Uterus (tissue), 2 donors: ENCODE measurements around the gene ZFTA.

Source experiments
- CTCF ChIP-seq, 4 experiments: fragments of 200-600 bp in 2 of 4; fragments of 450-650 bp in 2 of 4; sonication (generic) in 2 of 4; IDR thresholded peaks; one replicate each; pipeline ENCODE4 v1.5.1; 2016 to 2019; ENCODE audit warnings: antibody characterized with exemption in 4 of 4, mild to moderate bottlenecking in 2 of 4, moderate library complexity in 1 of 4
- POLR2A ChIP-seq, 2 donors: fragments of 450-650 bp; IDR thresholded peaks; one replicate each; pipeline ENCODE4 v1.6.1; 2016; ENCODE audit warnings: antibody characterized with exemption in 2 of 2, mild to moderate bottlenecking in 1 of 2, moderate library complexity in 1 of 2

DNA sequence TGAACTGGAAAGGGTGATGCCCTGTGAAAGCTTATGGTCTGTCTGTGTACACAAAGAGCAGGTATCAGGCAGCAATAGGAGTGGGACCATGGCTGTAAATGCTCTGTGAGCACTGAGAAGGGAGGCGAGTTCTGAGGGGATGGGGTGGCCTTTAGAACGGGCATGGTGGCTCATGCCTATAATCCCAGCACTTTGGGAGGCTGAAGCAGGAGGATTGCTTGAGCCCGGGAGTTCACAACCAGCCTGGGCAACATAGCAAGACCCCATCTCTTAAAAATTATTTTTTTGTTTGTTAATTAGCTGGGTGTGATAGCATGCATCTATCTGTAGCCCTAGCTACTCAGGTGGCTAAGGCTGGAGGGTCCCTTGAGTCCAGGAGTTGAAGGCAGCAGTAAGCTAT is 48.2 kb upstream of the ZFTA start:
- TF ChIP-seq CTCF (IDR thresholded peaks at IDR 0.05) (no peak), POLR2A (IDR thresholded peaks at IDR 0.05) (no peak)
